ENCODE results near the gene ARGLU1.

Gene ARGLU1

GRCh38 chr13:106527445-106527801 lies 40.5 kb downstream of the ARGLU1 start:
- H3K36me3 ChIP-seq (ENCODE audit: control insufficient read depth, low read length): no peaks in the 10 kb centered on the region
- peaks cover under 1% of the 10 kb centered on the region; the same call in 1 of the 2 replicates for H3K4me1 ChIP-seq (ENCODE audit: control insufficient read depth, low read length)
- no peaks in the 10 kb centered on the region for H3K9me3 ChIP-seq (ENCODE audit: control insufficient read depth, insufficient read depth, low read length)
- peaks cover 6% of the 10 kb centered on the region; the same call in 1 of the 2 replicates for H3K27me3 ChIP-seq (ENCODE audit: control insufficient read depth, low read length)
- no peak overlapping the region for H3K4me3 ChIP-seq (ENCODE audit: low read length)
- no peaks in the 10 kb centered on the region for H3F3A ChIP-seq (ENCODE audit: control insufficient read depth, insufficient read depth)
- H3K4me2 ChIP-seq (ENCODE audit: low read length): no peak overlapping the region
- TF ChIP-seq EZH2phosphoT487 (IDR thresholded peaks at IDR 0.05; ENCODE audit: borderline replicate concordance, low read length) (no peak), CTCF (IDR thresholded peaks at IDR 0.05; ENCODE audit: low read depth, low read length, poor library complexity, severe bottlenecking) (no peak)
- H3K9me2 ChIP-seq (replicated peaks; ENCODE audit: control insufficient read depth, low read length): no peaks in the 10 kb centered on the region
- H3K79me2 ChIP-seq (ENCODE audit: control insufficient read depth, low read length): peaks cover 10% of the 10 kb centered on the region
- H3K27ac ChIP-seq (ENCODE audit: low read depth, low read length): no peak overlapping the region
- H4K20me1 ChIP-seq (ENCODE audit: control insufficient read depth, insufficient read depth, low read depth, low read length): no peaks in the 10 kb centered on the region

- no peak overlapping the region for H3K4me2 ChIP-seq (ENCODE audit: low read length)
- no peak overlapping the region for H3K4me3 ChIP-seq (ENCODE audit: low read length)
- no peaks in the 10 kb centered on the region for H3K4me1 ChIP-seq (ENCODE audit: control insufficient read depth, low read length)
- no peaks in the 10 kb centered on the region for H4K20me1 ChIP-seq (ENCODE audit: control insufficient read depth, insufficient read depth, low read depth, low read length)
- H3K9me2 ChIP-seq (replicated peaks; ENCODE audit: control insufficient read depth, low read length): no peaks in the 10 kb centered on the region
- H3F3A ChIP-seq (ENCODE audit: control insufficient read depth, insufficient read depth): no peaks in the 10 kb centered on the region
- 0 out of 2 replicates have a peak, but pooled peaks cover 2% of the 10 kb centered on the region for H3K27me3 ChIP-seq (ENCODE audit: control insufficient read depth, low read length)
- no peak overlapping the region for H3K27ac ChIP-seq (ENCODE audit: low read depth, low read length)
- peaks cover 10% of the 10 kb centered on the region for H3K79me2 ChIP-seq (ENCODE audit: control insufficient read depth, low read length)
- no peaks in the 10 kb centered on the region for H3K36me3 ChIP-seq (ENCODE audit: control insufficient read depth, low read length)
- H3K9me3 ChIP-seq (ENCODE audit: control insufficient read depth, insufficient read depth, low read length): no peaks in the 10 kb centered on the region
- TF ChIP-seq CTCF (IDR thresholded peaks at IDR 0.05; ENCODE audit: low read depth, low read length, poor library complexity, severe bottlenecking) (no peak), EZH2phosphoT487 (IDR thresholded peaks at IDR 0.05; ENCODE audit: borderline replicate concordance, low read length) (no peak)
Measured at GRCh38 chr13:106526738-106527444, 41.0 kb downstream of the ARGLU1 start.

- no peak overlapping the region for H3K4me2 ChIP-seq (ENCODE audit: low read length)
- H3K27ac ChIP-seq (ENCODE audit: low read depth, low read length): no peak overlapping the region
- no peaks in the 10 kb centered on the region for H4K20me1 ChIP-seq (ENCODE audit: control insufficient read depth, insufficient read depth, low read depth, low read length)
- H3K36me3 ChIP-seq (ENCODE audit: control insufficient read depth, low read length): no peaks in the 10 kb centered on the region
- TF ChIP-seq CTCF (IDR thresholded peaks at IDR 0.05; ENCODE audit: low read depth, low read length, poor library complexity, severe bottlenecking): no peak
- no peak for TF ChIP-seq EZH2phosphoT487 (IDR thresholded peaks at IDR 0.05; ENCODE audit: borderline replicate concordance, low read length)
- H3K27me3 ChIP-seq (ENCODE audit: control insufficient read depth, low read length): no peaks in the 10 kb centered on the region
- H3K9me3 ChIP-seq (ENCODE audit: control insufficient read depth, insufficient read depth, low read length): no peaks in the 10 kb centered on the region
- H3K79me2 ChIP-seq (ENCODE audit: control insufficient read depth, low read length): peaks cover 8% of the 10 kb centered on the region
- no peaks in the 10 kb centered on the region for H3K9me2 ChIP-seq (replicated peaks; ENCODE audit: control insufficient read depth, low read length)
- no peak overlapping the region for H3K4me3 ChIP-seq (ENCODE audit: low read length)
- H3K4me1 ChIP-seq (ENCODE audit: control insufficient read depth, low read length): no peaks in the 10 kb centered on the region
- H3F3A ChIP-seq (ENCODE audit: control insufficient read depth, insufficient read depth): no peaks in the 10 kb centered on the region
Measured at GRCh38 chr13:106525865-106526264, 42.1 kb downstream of the ARGLU1 start.

All from DOHH2 (cell line).